ENCODE results near the gene LMOD2. TPM values are rescaled to one million over a fixed set of nuclear protein-coding genes. Genes with fewer than 3 reads are reported as not detected.

Gene LMOD2
- total and polyA plus RNA-seq, 2 donors (not counting 3 experiments of a cell fraction or from before 2014, with no cell fraction given): not detected

DNA sequence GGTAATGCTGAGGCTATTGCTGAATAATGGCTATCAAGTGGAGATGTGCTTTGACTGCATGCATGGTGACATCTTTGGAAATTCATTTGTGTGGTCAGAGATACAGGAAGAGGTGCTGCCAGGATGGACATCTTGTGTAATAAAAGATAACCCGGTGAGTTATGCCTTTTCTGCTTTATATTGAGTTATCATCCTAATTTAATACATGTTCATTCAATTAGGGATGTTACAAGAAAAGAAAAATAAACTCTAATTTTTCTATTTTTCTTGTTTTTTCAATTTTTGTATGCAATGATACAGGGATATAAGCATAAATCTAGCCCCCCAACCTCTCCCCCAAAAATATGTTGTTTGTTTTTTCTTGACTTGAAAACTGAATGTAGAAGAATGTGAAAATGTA, 26.4 kb upstream of the LMOD2 start:
- TF ChIP-seq EZH2 (IDR thresholded peaks at IDR 0.05; ENCODE audit: borderline replicate concordance, low read depth, low read length, severe bottlenecking): no peak
- no peak for TF ChIP-seq FOS (IDR thresholded peaks at IDR 0.05; ENCODE audit: borderline replicate concordance, insufficient read depth, low read length)
- no peak for TF ChIP-seq POLR2AphosphoS5 (IDR thresholded peaks at IDR 0.05; ENCODE audit: insufficient read depth, low read depth, low read length)
- TF ChIP-seq CTCF (IDR thresholded peaks at IDR 0.05; ENCODE audit: extremely low read depth in 1 of 2, insufficient read depth in 1 of 2, low read depth in 1 of 2, low read length in 2 of 2): no peak
- no peak for TF ChIP-seq POLR2A (IDR thresholded peaks at IDR 0.05; ENCODE audit: low read depth, low read length)
- TF ChIP-seq, protein P1, sequence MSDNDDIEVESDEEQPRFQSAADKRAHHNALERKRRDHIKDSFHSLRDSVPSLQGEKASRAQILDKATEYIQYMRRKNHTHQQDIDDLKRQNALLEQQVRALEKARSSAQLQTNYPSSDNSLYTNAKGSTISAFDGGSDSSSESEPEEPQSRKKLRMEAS (IDR thresholded peaks at IDR 0.05; ENCODE audit: insufficient read depth, insufficient read length): no peak
- TF ChIP-seq GATA2 (IDR thresholded peaks at IDR 0.05; ENCODE audit: insufficient read depth, insufficient read length, low read depth, low read length): no peak
- no peak for TF ChIP-seq JUN (IDR thresholded peaks at IDR 0.05; ENCODE audit: borderline replicate concordance, insufficient read depth, insufficient read length, low read depth)
- Histone ChIP-seq H3K27me3 (ENCODE audit: control insufficient read depth in 2 of 2, insufficient read depth in 2 of 2, low read length in 2 of 2) (no peaks in the 10 kb centered on the region), H3K4me2 (ENCODE audit: insufficient read depth, low read length) (no peak overlapping the region), H4K20me1 (replicated peaks; ENCODE audit: control insufficient read depth, extremely low read depth, insufficient read depth, low read length) (no peaks in the 10 kb centered on the region), H3K9me3 (replicated peaks; ENCODE audit: control insufficient read depth, insufficient read depth, low read length) (no peaks in the 10 kb centered on the region), H3K9ac (replicated peaks; ENCODE audit: extremely low read depth, insufficient read depth, low read length) (no peak overlapping the region), H3K4me3 (replicated peaks in 1 of 3; ENCODE audit: insufficient read depth in 1 of 3, low read depth in 1 of 3, low read length in 3 of 3) (no peak overlapping the region), H3K36me3 (ENCODE audit: control insufficient read depth in 2 of 2, extremely low read depth in 1 of 2, insufficient read depth in 2 of 2, low read length in 2 of 2) (no peaks in the 10 kb centered on the region), H3K4me1 (ENCODE audit: control insufficient read depth, extremely low read depth, insufficient read depth, low read length) (peaks cover 16% of the 10 kb centered on the region), H3K79me2 (ENCODE audit: control insufficient read depth, insufficient read depth, low read length) (no peaks in the 10 kb centered on the region), H3K27ac (ENCODE audit: insufficient read depth, low read depth, low read length) (no peak overlapping the region), H2AFZ (ENCODE audit: low read depth, low read length) (no peak overlapping the region), H3K9me1 (replicated peaks; ENCODE audit: control insufficient read depth, extremely low read depth, insufficient read depth, low read length) (no peaks in the 10 kb centered on the region)
- dilution Hi-C loops (cut with MboI; ENCODE audit: extremely low pct_ligation_motif_present, low sequenced_read_pairs): no loop called here
- DNase-seq (ENCODE audit: low read depth, low spot score) (no peak), FAIRE-seq (no peak)
- ChIA-PET CTCF (interaction anchor here (1.0 to 1.5 kb wide), 4 partner anchors 11 to 236 kb away, joined by 3 to 5 read pairs (median 3); no protein-coding TSS in a partner anchor), POLR2A (no interaction called here)
- intact Hi-C loops (cut with micrococcal nuclease): no loop called here
- BruUV-seq (replicated peaks): no TSS peak
